GM18951 (cell line): ENCODE data around the gene ZNF764.

Experiments used
- POLR2A ChIP-seq: IDR thresholded peaks from 4 replicates; pipeline ENCODE4 v1.6.1; 2011; ENCODE audit warnings: mild to moderate bottlenecking; ENCODE audit not compliant: insufficient read length, insufficient read depth; ENCODE audit errors: extremely low read depth
- in situ Hi-C: fragments of 300-500 bp; cut with MboI; formaldehyde crosslinking; loops from one replicate; pipeline ENCODE4 v1.12.0; 2022; ENCODE audit warnings: low sequenced_read_pairs, mixed read lengths, inconsistent platforms; ENCODE audit not compliant: unreplicated experiment

The ZNF764 gene

GRCh38 chr16:30566531-30566930 lies 8.4 kb upstream of the ZNF764 start:
- in situ Hi-C loops, result no loop called here
- TF ChIP-seq POLR2A, result no peak

- in situ Hi-C loops, result no loop called here
- no peak for TF ChIP-seq POLR2A
These were observed 7.8 kb upstream of the ZNF764 start for GRCh38 chr16:30565984-30566383.

- in situ Hi-C loops, result no loop called here
These were observed 7.4 kb upstream of the ZNF764 start for GRCh38 chr16:30565526-30565925.

GRCh38 chr16:30562021-30562420 lies 3.8 kb upstream of the ZNF764 start:
- in situ Hi-C loops, result no loop called here
- no peak for TF ChIP-seq POLR2A

More at GRCh38 chr16:30565526-30565925, 7.4 kb upstream of the ZNF764 start:
- no peak for TF ChIP-seq POLR2A

- in situ Hi-C loops, result no loop called here
- TF ChIP-seq POLR2A, result no peak
These were observed 3.1 kb upstream of the ZNF764 start for GRCh38 chr16:30561089-30561816.

GRCh38 chr16:30559690-30560089 lies 1.5 kb upstream of the ZNF764 start:
- TF ChIP-seq POLR2A, result no peak

GRCh38 chr16:30558789-30559377 lies 709 bp upstream of the ZNF764 start:
- in situ Hi-C loops, result no loop called here
- TF ChIP-seq POLR2A, result no peak

More at GRCh38 chr16:30559690-30560089, 1.5 kb upstream of the ZNF764 start:
- in situ Hi-C loops, result no loop called here

GRCh38 chr16:30557707-30557956 lies 542 bp downstream of the ZNF764 start:
- in situ Hi-C loops, result no loop called here
- TF ChIP-seq POLR2A, result no peak

GRCh38 chr16:30556125-30556473 lies 2.1 kb downstream of the ZNF764 start:
- no peak for TF ChIP-seq POLR2A
- in situ Hi-C loops, result no loop called here

- in situ Hi-C loops, result no loop called here
- TF ChIP-seq POLR2A, result no peak
These were observed 2.7 kb downstream of the ZNF764 start for GRCh38 chr16:30555315-30556124.

- in situ Hi-C loops, result no loop called here
- TF ChIP-seq POLR2A, result no peak
These were observed 3.4 kb downstream of the ZNF764 start for GRCh38 chr16:30554557-30555314.

GRCh38 chr16:30553393-30553899 lies 4.7 kb downstream of the ZNF764 start:
- TF ChIP-seq POLR2A, result no peak
- in situ Hi-C loops, result no loop called here

GRCh38 chr16:30552956-30553355 lies 5.2 kb downstream of the ZNF764 start:
- no peak for TF ChIP-seq POLR2A
- in situ Hi-C loops, result no loop called here

- in situ Hi-C loops, result no loop called here
These were observed 6.4 kb downstream of the ZNF764 start for GRCh38 chr16:30551781-30552180.

More at GRCh38 chr16:30551781-30552180, 6.4 kb downstream of the ZNF764 start:
- no peak for TF ChIP-seq POLR2A
